Lower leg skin (tissue), 3 donors: ENCODE data around the gene ADAMTSL1.

ENCODE experiments used
- POLR2A ChIP-seq, 2 donors: fragments of 450-650 bp; IDR thresholded peaks; one replicate each; pipeline ENCODE4 v1.6.1; 2016 to 2017; ENCODE audit warnings: antibody characterized with exemption in 2 of 2, mild to moderate bottlenecking in 1 of 2, moderate library complexity in 1 of 2
- TF ChIP-seq, protein P1 (sequence below), 3 donors: fragments of 450-650 bp; IDR thresholded peaks; one replicate each; pipeline ENCODE4 v1.5.1; 2016; ENCODE audit warnings: antibody characterized with exemption in 3 of 3, mild to moderate bottlenecking in 3 of 3, moderate library complexity in 2 of 3

GRCh38 chr9:18457510-18457909, 16.4 kb upstream of the ADAMTSL1 start:
- TF ChIP-seq, protein P1, sequence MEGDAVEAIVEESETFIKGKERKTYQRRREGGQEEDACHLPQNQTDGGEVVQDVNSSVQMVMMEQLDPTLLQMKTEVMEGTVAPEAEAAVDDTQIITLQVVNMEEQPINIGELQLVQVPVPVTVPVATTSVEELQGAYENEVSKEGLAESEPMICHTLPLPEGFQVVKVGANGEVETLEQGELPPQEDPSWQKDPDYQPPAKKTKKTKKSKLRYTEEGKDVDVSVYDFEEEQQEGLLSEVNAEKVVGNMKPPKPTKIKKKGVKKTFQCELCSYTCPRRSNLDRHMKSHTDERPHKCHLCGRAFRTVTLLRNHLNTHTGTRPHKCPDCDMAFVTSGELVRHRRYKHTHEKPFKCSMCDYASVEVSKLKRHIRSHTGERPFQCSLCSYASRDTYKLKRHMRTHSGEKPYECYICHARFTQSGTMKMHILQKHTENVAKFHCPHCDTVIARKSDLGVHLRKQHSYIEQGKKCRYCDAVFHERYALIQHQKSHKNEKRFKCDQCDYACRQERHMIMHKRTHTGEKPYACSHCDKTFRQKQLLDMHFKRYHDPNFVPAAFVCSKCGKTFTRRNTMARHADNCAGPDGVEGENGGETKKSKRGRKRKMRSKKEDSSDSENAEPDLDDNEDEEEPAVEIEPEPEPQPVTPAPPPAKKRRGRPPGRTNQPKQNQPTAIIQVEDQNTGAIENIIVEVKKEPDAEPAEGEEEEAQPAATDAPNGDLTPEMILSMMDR (IDR thresholded peaks at IDR 0.05), result no peak
- TF ChIP-seq POLR2A (IDR thresholded peaks at IDR 0.05), result no peak
